CD8-positive, alpha-beta memory T cell (primary cell): ENCODE data around the gene OR2AK2. TPM values are rescaled to one million over a fixed set of nuclear protein-coding genes. Genes with fewer than 3 reads are reported as not detected.
A peak's percentile ranks its signal among the peaks of the same experiment; 100 is the strongest.
"Not testable (repeated sequence)": the region's sequence is repeated elsewhere in the genome, so short reads cannot be mapped to it uniquely, and the experiment has no call there.

Experiments used
- CTCF ChIA-PET: fragments of 350-600 bp; sonication (Branson Sonifier 250); formaldehyde crosslinking; loops from one replicate; lab custom pipeline; 2021; ENCODE audit warnings: antibody characterized with exemption; lab: Charles Lee
- POLR2A ChIA-PET: fragments of 350-600 bp; sonication (Branson Sonifier 250); formaldehyde crosslinking; loops from one replicate; lab custom pipeline; 2021; ENCODE audit warnings: antibody characterized with exemption; lab: Charles Lee
- DNase-seq, 5 donors: peaks; one replicate each; pipeline versions ENCODE4 v3.0.0 to v3.0.0-alpha.2; 2020 to 2022; ENCODE audit warnings: mixed read lengths in 1 of 5
- H3K27ac ChIP-seq: one replicate; pipeline ENCODE4 v1.7.0; 2013; ENCODE audit warnings: low read depth, mild to moderate bottlenecking, low read length, moderate library complexity
- H3K27me3 ChIP-seq: 2 replicates; pipeline ENCODE4 v1.7.0; 2013; ENCODE audit warnings: low read length, mild to moderate bottlenecking; ENCODE audit not compliant: insufficient read depth, poor library complexity, severe bottlenecking
- H3K36me3 ChIP-seq: 2 replicates; pipeline ENCODE4 v1.7.0; 2013; ENCODE audit warnings: mild to moderate bottlenecking, low read length, moderate library complexity; ENCODE audit not compliant: insufficient read depth
- H3K4me1 ChIP-seq: 2 replicates; pipeline ENCODE4 v1.7.0; 2013; ENCODE audit warnings: mild to moderate bottlenecking, low read length, moderate library complexity; ENCODE audit not compliant: insufficient read depth
- H3K4me3 ChIP-seq: 2 replicates; pipeline ENCODE4 v1.7.0; 2013; ENCODE audit warnings: mild to moderate bottlenecking, low read length
- H3K9me3 ChIP-seq: 2 replicates; pipeline ENCODE4 v1.7.0; 2013; ENCODE audit warnings: mild to moderate bottlenecking, low read length
- H3K27ac Mint-ChIP-seq, 8 donors: one replicate each; pipeline ENCODE4 v1.8.0; 2020 to 2021; ENCODE audit warnings: mixed read lengths in 8 of 8, mild to moderate bottlenecking in 6 of 8, inconsistent platforms in 3 of 8, moderate library complexity in 3 of 8
- H3K27me3 Mint-ChIP-seq, 2 donors: one replicate each; pipeline ENCODE4 v1.8.0; 2020 to 2021; ENCODE audit warnings: mixed read lengths in 2 of 2, mild to moderate bottlenecking in 1 of 2, moderate library complexity in 1 of 2
- H3K36me3 Mint-ChIP-seq, 3 donors: one replicate each; pipeline ENCODE4 v1.8.0; 2020 to 2021; ENCODE audit warnings: mixed read lengths in 3 of 3, inconsistent platforms in 1 of 3, mild to moderate bottlenecking in 1 of 3
- H3K4me1 Mint-ChIP-seq, 3 donors: one replicate each; pipeline ENCODE4 v1.8.0; 2020 to 2021; ENCODE audit warnings: mixed read lengths in 3 of 3, inconsistent platforms in 1 of 3, mild to moderate bottlenecking in 1 of 3
- H3K4me3 Mint-ChIP-seq, 7 donors: one replicate each; pipeline ENCODE4 v1.8.0; 2020 to 2021; ENCODE audit warnings: mixed read lengths in 7 of 7, mild to moderate bottlenecking in 6 of 7, moderate library complexity in 4 of 7, inconsistent platforms in 2 of 7
- H3K9me3 Mint-ChIP-seq, 5 donors: one replicate each; pipeline ENCODE4 v1.8.0; 2020 to 2022; ENCODE audit warnings: mixed read lengths in 5 of 5, mild to moderate bottlenecking in 3 of 5, moderate library complexity in 2 of 5, inconsistent platforms in 1 of 5
- polyA plus RNA-seq: library from polyadenylated mRNA; unstranded; fragments of 300-500 nt; fragmentation: Illumina TruSeq; gene quantifications from one replicate; pipeline ENCODE4 v1.2.3, GENCODE V29; 2021
- total RNA-seq, 2 experiments: library from RNA; stranded (reverse); gene quantifications; one replicate each; pipeline ENCODE4 v1.2.3, GENCODE V29; 2021

OR2AK2 gene
- total RNA-seq (not detected), polyA plus RNA-seq (not detected)

DNA sequence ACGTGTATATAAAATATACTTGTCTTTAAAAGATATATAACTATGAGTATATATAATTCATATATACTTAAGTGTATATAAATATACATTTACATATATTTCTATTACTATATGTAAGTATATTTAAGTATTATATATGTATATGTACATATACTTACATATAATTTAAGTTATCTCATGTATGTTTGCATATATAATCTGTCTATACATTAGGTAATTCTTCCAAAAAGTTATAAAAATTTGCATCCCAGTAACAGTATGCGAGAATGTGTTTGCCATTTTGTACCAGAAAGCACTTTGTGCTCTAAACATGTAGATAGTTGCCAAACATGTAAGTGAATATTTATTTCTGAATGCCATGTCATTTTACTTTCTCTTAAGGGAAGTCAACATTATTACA, at the start of gene OR2AK2:
Gene OR2AK2 (plus strand): TSS at position 301 of the 400 bp plus-strand sequence. CDS start 144 bp downstream, outside the sequence.
- no peaks in the 10 kb centered on the region for H3K27me3 ChIP-seq
- peaks cover 0 to 1% (median 0%) of the 10 kb centered on the region in 3 donors for H3K36me3 Mint-ChIP-seq
- DNase-seq, result no peak
- H3K9me3 ChIP-seq, result no peaks in the 10 kb centered on the region
- no peak within 1 kb of the TSS for H3K4me3 ChIP-seq
- ChIA-PET CTCF (no interaction called here), POLR2A (no interaction called here)
- no peaks in the 10 kb centered on the region for H3K4me1 ChIP-seq
- no peak within 1 kb of the TSS for H3K27ac Mint-ChIP-seq
- H3K27ac ChIP-seq, result no peak within 1 kb of the TSS
- peaks cover 0 to 8% (median 5%) of the 10 kb centered on the region in 5 donors for H3K9me3 Mint-ChIP-seq
- H3K27me3 Mint-ChIP-seq, result no peaks in the 10 kb centered on the region
- H3K4me1 Mint-ChIP-seq, result no peaks in the 10 kb centered on the region
- H3K4me3 Mint-ChIP-seq, result no peak within 1 kb of the TSS
- H3K36me3 ChIP-seq, result no peaks in the 10 kb centered on the region

- Mint-ChIP-seq H3K9me3 (peaks cover 0 to 2% (median 0%) of the 10 kb centered on the region in 5 donors), H3K27ac (no peak within 1 kb of the TSS), H3K4me1 (no peaks in the 10 kb centered on the region), H3K36me3 (no peaks in the 10 kb centered on the region), H3K27me3 (peaks cover 0 to 4% of the 10 kb centered on the region in 2 donors), H3K4me3 (no peak within 1 kb of the TSS)
- Histone ChIP-seq H3K27me3 (no peaks in the 10 kb centered on the region), H3K27ac (no peak within 1 kb of the TSS), H3K36me3 (no peaks in the 10 kb centered on the region), H3K4me1 (no peaks in the 10 kb centered on the region), H3K9me3 (no peaks in the 10 kb centered on the region), H3K4me3 (no peak within 1 kb of the TSS)
- DNase-seq, result no peak
- CTCF ChIA-PET, result no interaction called here
- POLR2A ChIA-PET, result no interaction called here
Measured at GRCh38 chr1:247919952-247920351, 45.1 kb upstream of the OR2AK2 start, which contains the start of gene OR2T8. Gene OR2T8 (plus strand): TSS chr1:247920252. CDS start chr1:247921018, 766 bp downstream.

GRCh38 chr1:247923941-247924340, 41.1 kb upstream of the OR2AK2 start:
- Histone ChIP-seq H3K27me3 (no peaks in the 10 kb centered on the region), H3K4me3 (no peak overlapping the region), H3K36me3 (no peaks in the 10 kb centered on the region), H3K27ac (no peak overlapping the region), H3K9me3 (no peaks in the 10 kb centered on the region), H3K4me1 (no peaks in the 10 kb centered on the region)
- no peak overlapping the region for H3K27ac Mint-ChIP-seq
- DNase-seq, result no peak
- ChIA-PET POLR2A (no interaction called here), CTCF (no interaction called here)
- H3K27me3 Mint-ChIP-seq, result no peaks in the 10 kb centered on the region
- H3K9me3 Mint-ChIP-seq, result peaks cover 0 to 2% (median 0%) of the 10 kb centered on the region in 5 donors
- H3K4me1 Mint-ChIP-seq, result no peaks in the 10 kb centered on the region
- no peaks in the 10 kb centered on the region for H3K36me3 Mint-ChIP-seq
- no peak overlapping the region for H3K4me3 Mint-ChIP-seq

DNA sequence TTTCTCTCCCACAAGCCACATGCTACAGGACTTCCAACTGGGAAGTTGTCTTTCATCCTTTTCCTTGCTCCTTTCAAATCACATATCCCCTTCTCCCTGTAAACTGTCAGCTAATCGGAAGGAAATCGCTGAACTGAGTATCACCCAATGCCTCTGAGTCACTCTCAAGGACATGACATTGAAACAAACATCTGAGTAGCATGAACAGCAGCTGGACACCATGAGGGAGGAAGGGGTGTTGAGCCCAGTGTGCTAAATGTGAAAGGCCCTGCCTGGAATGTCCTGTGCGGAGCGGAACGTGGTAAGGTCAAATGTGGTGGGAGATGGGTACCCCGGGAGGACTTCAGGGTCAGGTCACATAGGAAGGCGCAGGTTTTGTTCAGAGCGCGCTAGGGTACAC, 40.2 kb upstream of the OR2AK2 start, which contains the start of gene OR2AJ1:
Gene OR2AJ1 (plus strand): TSS at position 22 of the 400 bp plus-strand sequence. CDS start 8,880 bp downstream, outside the sequence.
- no peaks in the 10 kb centered on the region for H3K36me3 Mint-ChIP-seq
- no peaks in the 10 kb centered on the region for H3K4me1 ChIP-seq
- H3K27ac ChIP-seq, result no peak within 1 kb of the TSS
- H3K4me3 ChIP-seq, result no peak within 1 kb of the TSS
- H3K27me3 ChIP-seq, result no peaks in the 10 kb centered on the region
- DNase-seq, result no peak
- ChIA-PET CTCF (no interaction called here), POLR2A (no interaction called here)
- no peak within 1 kb of the TSS for H3K4me3 Mint-ChIP-seq
- H3K36me3 ChIP-seq, result no peaks in the 10 kb centered on the region
- no peaks in the 10 kb centered on the region for H3K27me3 Mint-ChIP-seq
- H3K9me3 Mint-ChIP-seq, result peaks cover 0 to 4% (median 0%) of the 10 kb centered on the region in 5 donors
- H3K9me3 ChIP-seq, result no peaks in the 10 kb centered on the region
- H3K4me1 Mint-ChIP-seq, result no peaks in the 10 kb centered on the region
- no peak within 1 kb of the TSS for H3K27ac Mint-ChIP-seq

- H3K4me1 Mint-ChIP-seq, result peaks cover 0 to 3% (median 0%) of the 10 kb centered on the region in 3 donors
- H3K4me3 Mint-ChIP-seq, result no peak overlapping the region
- no peak overlapping the region for H3K27ac Mint-ChIP-seq
- no peaks in the 10 kb centered on the region for H3K36me3 Mint-ChIP-seq
- H3K4me3 ChIP-seq, result no peak overlapping the region
- CTCF ChIA-PET, result no interaction called here
- no peaks in the 10 kb centered on the region for H3K4me1 ChIP-seq
- POLR2A ChIA-PET, result no interaction called here
- no peaks in the 10 kb centered on the region for H3K9me3 ChIP-seq
- no peak for DNase-seq
- peaks cover 0 to 6% (median 0%) of the 10 kb centered on the region in 5 donors for H3K9me3 Mint-ChIP-seq
- peaks cover 0 to 3% of the 10 kb centered on the region in 2 donors for H3K27me3 Mint-ChIP-seq
- no peak overlapping the region for H3K27ac ChIP-seq
- H3K27me3 ChIP-seq, result no peaks in the 10 kb centered on the region
- no peaks in the 10 kb centered on the region for H3K36me3 ChIP-seq
Measured at GRCh38 chr1:247933989-247934388, 31.0 kb upstream of the OR2AK2 start.

DNA sequence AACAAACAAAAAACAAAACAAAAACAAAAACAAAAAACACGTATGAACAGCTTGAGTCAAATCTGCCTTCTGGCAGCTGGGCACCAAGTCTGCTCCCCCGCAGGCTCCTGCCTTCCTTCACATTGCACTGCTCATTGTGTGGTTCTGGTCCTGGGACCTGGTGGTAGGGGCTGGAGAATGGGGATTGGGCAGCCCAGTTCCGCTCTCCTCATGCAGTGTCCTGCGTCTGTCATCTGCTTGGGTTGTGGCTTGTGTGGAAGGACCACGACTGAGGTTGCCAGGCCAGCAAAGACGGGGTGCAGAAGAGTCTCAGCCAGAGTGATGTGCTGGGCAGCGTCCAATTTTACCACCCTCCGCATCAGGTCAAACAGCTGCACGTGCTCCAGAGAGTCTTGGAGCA, 29.3 kb upstream of the OR2AK2 start:
- Mint-ChIP-seq H3K36me3 (no peaks in the 10 kb centered on the region), H3K4me3 (peak overlapping the region in 1 of 7 donors; percentile 48)

DNA sequence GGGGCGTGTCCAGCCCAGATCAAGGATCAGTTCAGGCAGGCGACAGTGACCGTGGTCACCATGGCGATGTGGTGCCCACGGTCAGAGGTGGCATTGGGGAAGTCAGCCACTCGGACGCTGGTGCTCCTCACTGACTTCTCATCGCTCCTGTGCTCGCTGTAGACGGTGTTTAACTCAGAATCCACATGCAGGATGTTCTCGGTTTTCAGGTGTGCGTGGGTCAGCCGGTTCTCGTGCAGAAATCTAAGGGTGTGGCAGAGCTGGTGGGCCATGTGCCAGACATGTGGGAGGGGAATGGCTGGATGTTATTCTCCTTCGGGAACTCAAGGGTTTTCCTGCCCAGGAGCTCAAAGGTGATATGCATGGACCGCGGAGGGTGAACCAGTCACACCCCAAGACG, 28.6 kb upstream of the OR2AK2 start:
- Mint-ChIP-seq H3K4me3 (peak overlapping the region in 2 of 7 donors; percentile 40 to 43), H3K36me3 (no peaks in the 10 kb centered on the region)

More for the DNA sequence above, 29.3 kb upstream of the OR2AK2 start:
- Histone ChIP-seq H3K4me1 (no peaks in the 10 kb centered on the region), H3K9me3 (no peaks in the 10 kb centered on the region), H3K36me3 (no peaks in the 10 kb centered on the region), H3K4me3 (no peak overlapping the region), H3K27ac (no peak overlapping the region), H3K27me3 (no peaks in the 10 kb centered on the region)
- no peak for DNase-seq
- POLR2A ChIA-PET, result no interaction called here
- Mint-ChIP-seq H3K9me3 (peaks cover 0 to 4% (median 0%) of the 10 kb centered on the region in 5 donors), H3K27ac (no peak overlapping the region), H3K4me1 (peaks cover 0 to 3% (median 0%) of the 10 kb centered on the region in 3 donors), H3K27me3 (peaks cover 0 to 3% of the 10 kb centered on the region in 2 donors)
- CTCF ChIA-PET, result no interaction called here

DNA sequence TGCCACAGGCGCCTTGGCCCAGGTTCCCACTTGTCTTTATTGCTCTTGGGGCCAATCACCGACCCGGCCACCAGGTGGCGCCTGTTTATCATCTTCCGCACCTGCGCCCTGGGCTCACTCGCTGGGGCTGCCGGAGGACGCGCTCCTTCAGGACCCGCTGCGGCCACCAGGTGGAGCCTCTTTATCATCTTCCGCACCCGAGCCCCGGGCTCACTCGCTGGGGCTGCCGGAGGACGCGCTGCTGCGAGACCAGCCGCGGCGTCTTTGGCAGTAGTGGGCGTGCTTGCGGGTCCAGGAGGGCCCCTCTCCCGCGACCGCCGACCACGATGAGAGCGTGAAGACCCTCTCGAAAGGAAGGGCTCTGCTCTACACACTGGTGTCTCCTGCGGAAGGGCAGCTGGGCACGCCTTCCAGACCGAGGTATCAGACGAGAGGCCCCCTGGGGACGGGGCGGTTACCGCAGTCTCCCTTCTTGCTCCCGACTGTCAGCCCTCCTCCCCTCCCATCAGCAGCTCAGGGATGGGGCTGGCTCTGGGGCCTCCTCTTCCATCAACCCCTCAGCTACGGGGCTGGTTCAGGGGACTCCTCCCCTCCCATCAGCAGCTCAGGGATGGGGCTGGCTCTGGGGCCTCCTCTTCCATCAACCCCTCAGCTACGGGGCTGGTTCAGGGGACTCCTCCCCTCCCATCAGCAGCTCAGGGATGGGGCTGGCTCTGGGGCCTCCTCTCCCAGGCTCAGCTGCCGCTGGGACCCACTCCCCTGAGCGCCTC, 27.9 kb upstream of the OR2AK2 start:
- H3K4me1 Mint-ChIP-seq, H3K36me3 ChIP-seq, H3K9me3 Mint-ChIP-seq, POLR2A ChIA-PET, H3K4me1 ChIP-seq, H3K27me3 ChIP-seq, H3K36me3 Mint-ChIP-seq, H3K27ac ChIP-seq, H3K27me3 Mint-ChIP-seq, H3K9me3 ChIP-seq: not testable (repeated sequence)
- DNase-seq, result peak; percentile 27 to 84 (median 58)
- CTCF ChIA-PET, result interaction anchor here (1.2 kb wide), 1 partner anchor 869 kb away, joined by 3 read pairs; no protein-coding TSS in a partner anchor
- peak overlapping the region in 2 of 8 donors; percentile 47 to 48 for H3K27ac Mint-ChIP-seq
- peak overlapping the region; percentile 53 for H3K4me3 ChIP-seq
- peak overlapping the region in 6 of 7 donors; percentile 35 to 77 (median 68) for H3K4me3 Mint-ChIP-seq

More for the DNA sequence above, 28.6 kb upstream of the OR2AK2 start:
- POLR2A ChIA-PET, result no interaction called here
- Mint-ChIP-seq H3K27me3 (peaks cover 0 to 3% of the 10 kb centered on the region in 2 donors), H3K4me1 (peaks cover 0 to 3% (median 0%) of the 10 kb centered on the region in 3 donors), H3K9me3 (peaks cover 0 to 4% (median 0%) of the 10 kb centered on the region in 5 donors), H3K27ac (peak overlapping the region in 2 of 8 donors; percentile 48 to 92)
- Histone ChIP-seq H3K27ac (no peak overlapping the region), H3K4me1 (no peaks in the 10 kb centered on the region), H3K27me3 (no peaks in the 10 kb centered on the region), H3K9me3 (no peaks in the 10 kb centered on the region), H3K4me3 (no peak overlapping the region), H3K36me3 (no peaks in the 10 kb centered on the region)
- CTCF ChIA-PET, result interaction anchor here (1.2 kb wide), 1 partner anchor 870 kb away, joined by 3 read pairs; no protein-coding TSS in a partner anchor
- DNase-seq, result no peak
